Smooth muscle cell of the brain vasculature (primary cell): ENCODE results near the gene SDHA.
"Not testable (repeated sequence)": the region's sequence is repeated elsewhere in the genome, so short reads cannot be mapped to it uniquely, and the experiment has no call there.

Source experiments
- DNase-seq: peaks from one replicate; pipeline ENCODE4 v3.0.0-alpha.2; 2012; ENCODE audit warnings: low read depth, low spot score

SDHA gene

DNA sequence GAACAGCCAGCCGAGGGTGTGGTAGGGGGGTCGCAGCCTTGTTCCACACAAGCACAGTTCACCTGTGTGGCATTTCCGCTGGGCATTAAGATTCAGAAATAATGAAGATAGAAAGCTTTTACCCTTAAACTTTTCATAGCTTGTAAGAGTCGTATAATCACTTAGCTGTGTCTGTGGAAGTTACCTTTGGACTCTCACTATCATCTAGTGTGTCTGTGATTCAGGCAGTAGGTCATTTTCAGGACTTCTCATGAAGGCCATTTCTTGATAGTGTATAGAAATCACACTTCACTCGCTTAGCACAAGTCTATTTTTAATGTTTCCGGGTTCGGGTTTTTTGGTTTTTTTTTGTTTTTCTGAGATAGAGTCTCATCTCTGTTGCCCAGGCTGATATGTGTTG, 37.0 kb downstream of the SDHA start:
- not testable (repeated sequence) for DNase-seq

DNA sequence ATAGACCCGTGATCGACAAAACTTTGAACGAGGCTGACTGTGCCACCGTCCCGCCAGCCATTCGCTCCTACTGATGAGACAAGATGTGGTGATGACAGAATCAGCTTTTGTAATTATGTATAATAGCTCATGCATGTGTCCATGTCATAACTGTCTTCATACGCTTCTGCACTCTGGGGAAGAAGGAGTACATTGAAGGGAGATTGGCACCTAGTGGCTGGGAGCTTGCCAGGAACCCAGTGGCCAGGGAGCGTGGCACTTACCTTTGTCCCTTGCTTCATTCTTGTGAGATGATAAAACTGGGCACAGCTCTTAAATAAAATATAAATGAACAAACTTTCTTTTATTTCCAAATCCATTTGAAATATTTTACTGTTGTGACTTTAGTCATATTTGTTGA, 38.2 kb downstream of the SDHA start:
- DNase-seq: not testable (repeated sequence)

DNA sequence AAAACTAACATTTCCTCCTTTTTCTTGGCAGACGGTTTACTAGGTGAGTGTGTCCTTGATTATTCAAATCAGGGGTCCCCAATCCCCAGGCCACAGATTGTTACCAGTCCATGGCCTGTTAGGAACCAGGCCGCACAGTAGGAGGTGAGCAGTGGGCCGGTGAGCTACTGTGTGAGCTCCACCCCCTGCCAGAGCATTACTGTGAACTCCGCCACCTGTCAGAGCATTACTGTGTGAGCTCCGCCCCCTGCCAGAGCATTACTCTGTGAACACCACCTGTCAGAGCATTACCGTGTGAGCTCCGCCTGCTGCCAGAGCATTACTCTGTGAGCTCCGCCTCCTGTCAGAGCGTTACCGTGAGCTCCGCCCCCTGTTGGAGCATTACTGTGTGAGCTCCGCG, 39.0 kb downstream of the SDHA start:
- no peak for DNase-seq

DNA sequence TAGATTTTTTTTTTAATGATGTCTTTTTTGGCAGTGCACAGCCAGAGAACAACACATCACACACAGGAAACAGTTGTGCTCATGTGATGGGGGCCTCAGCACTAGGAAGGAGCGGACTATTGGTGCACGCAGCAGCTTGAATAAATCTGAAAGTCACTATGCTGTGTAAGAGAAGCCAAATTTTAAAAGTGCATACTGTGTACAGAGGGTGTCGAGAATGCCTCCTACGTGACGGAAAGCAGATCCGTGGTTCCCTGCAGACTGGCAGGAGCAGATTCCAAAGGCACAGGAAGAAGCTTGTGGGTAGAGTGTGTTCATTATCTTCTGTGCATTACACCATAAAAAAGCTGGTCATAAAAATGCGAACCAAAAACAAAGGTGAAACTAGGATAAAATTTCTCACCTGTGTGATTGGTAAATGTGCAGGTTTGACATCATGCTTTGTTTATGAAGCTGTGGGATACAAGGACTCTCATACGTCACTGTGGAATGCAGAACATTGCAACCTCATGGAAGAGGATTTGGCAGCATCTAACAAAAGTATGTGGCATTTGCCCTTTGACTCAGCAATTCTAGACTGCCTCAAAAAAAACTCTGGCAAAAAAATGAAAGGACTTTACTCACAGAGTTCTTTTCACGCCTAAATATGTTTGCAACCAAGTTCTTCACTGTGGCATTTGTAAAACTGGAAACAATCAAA, 45.3 kb downstream of the SDHA start:
- peak; percentile 82 for DNase-seq

- no peak for DNase-seq
Measured at GRCh38 chr5:264338-264737, 46.2 kb downstream of the SDHA start.

GRCh38 chr5:266311-267026, 48.3 kb downstream of the SDHA start:
- DNase-seq: peak; percentile 71

DNA sequence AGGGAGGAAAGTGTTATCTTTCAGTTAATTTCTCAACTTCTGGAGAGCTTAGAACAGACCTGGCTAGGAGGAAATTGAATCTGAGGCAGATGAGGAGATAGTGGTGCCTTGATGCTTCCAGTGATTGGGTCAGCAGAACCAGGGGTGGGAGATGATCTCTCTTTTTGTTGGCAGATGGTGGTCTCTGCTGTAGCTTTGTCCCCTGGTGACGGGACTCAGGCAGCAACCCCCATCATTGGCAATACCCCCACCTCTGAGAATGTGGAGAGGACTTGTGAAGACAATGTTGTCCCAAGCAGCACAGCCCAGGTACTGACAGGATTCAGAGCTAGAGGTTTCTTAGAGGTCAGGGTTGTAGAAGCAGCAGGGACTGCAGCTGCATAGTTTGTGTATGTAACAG, 49.6 kb downstream of the SDHA start:
- no peak for DNase-seq

- DNase-seq: no peak
Measured at GRCh38 chr5:270340-270739, 52.2 kb downstream of the SDHA start.

DNA sequence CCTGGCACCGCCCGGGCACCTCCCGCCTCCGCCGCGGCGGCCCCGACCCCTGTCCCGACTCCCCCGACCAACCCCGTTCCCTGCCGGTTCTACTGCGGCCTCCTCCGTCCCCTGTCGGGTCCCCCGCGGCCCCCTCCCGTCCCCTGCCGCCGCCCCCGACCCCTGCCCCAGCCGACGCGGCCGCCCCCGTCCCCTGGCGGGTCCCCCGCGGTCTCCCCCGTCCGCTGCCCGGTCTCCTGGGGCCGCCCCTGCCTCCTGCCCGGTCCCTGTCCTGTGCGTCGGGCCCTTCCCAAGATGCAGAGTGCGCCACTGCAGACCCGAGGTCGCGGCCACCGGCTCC, 53.7 kb downstream of the SDHA start:
- not testable (repeated sequence) for DNase-seq

GRCh38 chr5:273091-273490, 55.0 kb downstream of the SDHA start:
- not testable (repeated sequence) for DNase-seq

- DNase-seq: not testable (repeated sequence)
Measured at GRCh38 chr5:273491-273890, 55.4 kb downstream of the SDHA start.

DNA sequence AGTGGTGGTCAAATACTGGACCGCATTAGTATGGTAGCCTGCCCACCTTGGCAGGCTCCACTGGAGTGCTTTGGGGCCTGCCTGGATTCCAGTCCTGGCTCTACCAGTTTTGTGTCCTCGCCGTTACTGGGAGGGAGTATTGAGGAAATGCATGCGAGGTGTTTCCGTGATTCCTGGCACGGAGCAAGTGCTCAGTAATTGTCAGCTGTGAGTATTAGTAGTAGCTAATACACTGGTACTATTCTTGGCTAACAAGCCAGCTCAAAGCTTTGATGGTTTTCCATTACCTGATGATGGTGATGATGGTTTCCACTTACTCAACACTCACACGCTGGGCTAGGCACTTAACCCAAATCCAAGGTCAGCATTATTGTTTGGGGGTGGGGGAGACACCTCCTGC, 56.2 kb downstream of the SDHA start:
- DNase-seq: not testable (repeated sequence)

GRCh38 chr5:278646-279045, 60.5 kb downstream of the SDHA start:
- no peak for DNase-seq

GRCh38 chr5:279051-279665, 61.0 kb downstream of the SDHA start:
- not testable (repeated sequence) for DNase-seq

- no peak for DNase-seq
Measured at GRCh38 chr5:285991-286557, 68.0 kb downstream of the SDHA start.

DNA sequence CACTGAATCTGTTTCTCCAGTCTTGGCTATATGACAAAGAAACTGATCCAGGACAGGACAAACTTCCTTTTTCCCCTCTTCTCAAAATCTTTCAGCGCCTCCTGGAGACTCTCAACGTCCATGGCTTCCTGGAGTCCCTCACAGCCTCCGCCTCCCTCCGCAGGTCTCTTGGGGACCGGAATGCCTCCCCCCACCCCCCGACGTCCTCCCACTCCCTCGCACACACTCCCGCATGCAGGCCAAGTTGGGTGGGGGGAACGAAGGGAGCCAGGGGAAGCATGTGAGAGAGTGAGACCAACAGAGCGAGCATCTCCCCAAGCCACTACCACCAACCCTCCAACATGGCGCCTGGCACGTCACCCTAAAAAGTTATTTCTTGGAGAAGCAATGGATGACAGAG, 72.1 kb downstream of the SDHA start:
- not testable (repeated sequence) for DNase-seq

GRCh38 chr5:291345-291744, 73.2 kb downstream of the SDHA start:
- not testable (repeated sequence) for DNase-seq

DNA sequence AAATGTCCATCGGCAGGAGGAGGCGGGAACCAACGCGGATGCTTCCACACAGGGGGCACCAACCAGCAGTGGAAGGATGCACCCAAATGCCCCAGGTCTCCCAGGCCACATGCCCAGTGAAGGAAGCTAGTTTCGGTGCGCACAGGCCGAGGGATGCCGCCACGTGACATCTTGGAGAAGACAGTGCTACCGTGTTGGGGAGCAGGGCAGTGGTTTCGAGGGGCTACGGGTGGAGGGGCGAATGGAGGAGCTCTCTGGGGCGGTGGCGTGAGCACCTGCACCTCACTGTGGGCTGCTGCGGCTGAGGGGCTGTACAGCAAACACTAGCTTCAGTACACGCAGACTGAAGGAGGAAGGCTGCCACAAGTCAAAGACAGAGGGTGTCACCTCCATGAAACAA, 76.7 kb downstream of the SDHA start:
- not testable (repeated sequence) for DNase-seq

- not testable (repeated sequence) for DNase-seq
Measured at GRCh38 chr5:296207-296606, 78.1 kb downstream of the SDHA start.

DNA sequence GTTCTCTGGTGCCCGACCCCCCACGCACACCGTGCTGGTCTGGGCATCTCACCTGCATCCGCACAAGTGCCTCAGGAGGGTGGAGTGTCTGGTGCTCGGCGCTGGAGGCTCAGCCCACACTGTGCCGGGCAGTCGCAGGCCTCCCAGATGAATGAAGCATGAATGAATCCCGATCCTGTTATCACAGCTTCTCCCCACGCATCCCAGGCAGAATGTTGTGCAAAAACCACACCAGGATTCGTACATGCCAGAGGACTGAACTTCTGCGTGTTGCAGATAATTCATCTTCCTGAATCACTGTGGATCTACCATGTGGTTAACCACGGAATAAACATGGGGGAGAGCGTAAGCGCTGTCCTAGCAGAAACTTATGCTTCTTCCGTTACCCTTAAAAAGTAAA, 78.8 kb downstream of the SDHA start:
- DNase-seq: not testable (repeated sequence)

DNA sequence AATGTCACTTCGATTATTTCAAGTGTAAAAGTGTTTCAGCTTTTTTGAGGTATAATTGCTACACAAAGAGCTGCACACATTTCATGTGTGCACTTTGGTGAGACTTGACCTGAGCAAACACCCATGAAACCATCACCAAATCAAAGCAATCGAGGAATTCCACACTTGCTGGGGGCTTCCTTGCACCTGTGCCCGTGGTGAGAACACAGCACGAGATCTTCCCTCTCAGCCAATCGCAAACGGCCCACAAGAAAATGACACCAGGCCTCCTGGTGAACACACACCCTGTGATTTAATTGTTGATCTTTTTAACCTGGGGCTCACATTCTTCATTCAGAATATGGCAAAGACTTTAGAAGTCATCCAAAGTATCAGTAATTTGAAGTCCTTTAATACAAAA, 79.3 kb downstream of the SDHA start:
- DNase-seq: not testable (repeated sequence)

DNA sequence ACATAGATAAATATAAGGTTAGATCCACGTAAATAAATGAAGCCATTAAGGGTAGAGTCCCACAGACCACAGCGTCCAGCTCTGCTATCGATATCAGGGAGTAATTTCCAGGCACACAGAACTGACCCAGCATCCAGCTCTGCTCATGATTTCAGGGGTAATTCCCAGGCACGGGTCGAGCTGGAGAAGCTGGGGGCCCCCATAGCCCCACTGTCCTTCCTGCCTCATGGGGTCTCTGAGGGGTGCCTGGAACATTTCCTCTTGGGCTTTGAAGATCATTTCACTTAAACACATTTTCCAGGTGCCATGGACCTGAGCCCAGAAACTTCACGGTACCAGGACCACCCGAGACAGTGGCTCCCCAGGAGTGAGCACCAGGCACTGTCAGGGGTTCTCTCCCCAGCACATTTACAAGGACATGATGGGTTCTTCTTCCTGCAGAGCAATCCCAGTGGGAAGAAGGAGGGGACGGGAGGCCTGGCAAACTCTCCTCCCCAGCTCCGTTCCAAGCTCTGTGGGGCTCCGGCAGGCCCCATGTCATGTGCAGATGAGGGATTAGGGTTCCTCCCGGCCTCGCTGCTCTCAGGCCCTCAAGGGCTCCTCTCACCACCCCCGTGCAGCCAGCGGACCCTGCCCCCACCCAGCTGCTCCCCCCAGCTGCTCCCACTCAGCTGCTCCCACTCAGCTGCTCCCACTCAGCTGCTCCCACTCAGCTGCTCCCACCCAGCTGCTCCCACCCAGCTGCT, 80.0 kb downstream of the SDHA start:
- not testable (repeated sequence) for DNase-seq
